Measurements from ENCODE around the gene TPRG1L. TPM values are rescaled to one million over a fixed set of nuclear protein-coding genes. Genes with fewer than 3 reads are reported as not detected.

TPRG1L gene
- total and polyA plus RNA-seq, 5 donors, result 35.8 to 51.4 (median 46.6) TPM

DNA sequence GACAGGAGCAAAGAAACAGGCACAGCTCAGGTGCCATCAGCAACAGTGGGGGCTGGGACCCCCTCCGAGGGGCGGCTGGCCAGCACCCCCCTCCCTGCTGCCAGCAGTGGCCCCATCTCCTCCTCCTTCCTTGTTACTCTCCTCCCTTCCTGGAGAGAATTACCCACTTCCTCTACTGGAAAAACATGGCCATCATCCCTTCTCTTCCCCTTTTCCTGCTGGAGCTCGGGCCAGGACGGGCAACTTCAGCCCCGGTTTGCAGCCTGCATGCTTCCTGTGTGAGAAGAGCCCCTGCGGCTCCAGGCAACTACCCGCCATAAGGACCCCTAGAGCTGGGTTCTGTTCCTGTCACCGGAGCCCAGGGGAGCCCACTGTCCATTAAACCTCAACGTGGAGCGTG lies 31.1 kb upstream of the TPRG1L start:
- Histone ChIP-seq H3K9me3 (ENCODE audit: control insufficient read depth, low read length) (no peaks in the 10 kb centered on the region), H3K27ac (ENCODE audit: low read length) (no peak overlapping the region), H3K4me1 (ENCODE audit: control insufficient read depth, insufficient read depth, low read length) (peaks cover 3% of the 10 kb centered on the region), H3K27me3 (ENCODE audit: control insufficient read depth, insufficient read depth) (no peaks in the 10 kb centered on the region), H3K4me3 (ENCODE audit: low read length) (no peak overlapping the region)
- WGBS, result 63% methylated on average over 10 of the region's 10 CpGs
- no peak for DNase-seq
- intact Hi-C loops (cut with DNase I), result no loop called here
- no peak for ATAC-seq

DNA sequence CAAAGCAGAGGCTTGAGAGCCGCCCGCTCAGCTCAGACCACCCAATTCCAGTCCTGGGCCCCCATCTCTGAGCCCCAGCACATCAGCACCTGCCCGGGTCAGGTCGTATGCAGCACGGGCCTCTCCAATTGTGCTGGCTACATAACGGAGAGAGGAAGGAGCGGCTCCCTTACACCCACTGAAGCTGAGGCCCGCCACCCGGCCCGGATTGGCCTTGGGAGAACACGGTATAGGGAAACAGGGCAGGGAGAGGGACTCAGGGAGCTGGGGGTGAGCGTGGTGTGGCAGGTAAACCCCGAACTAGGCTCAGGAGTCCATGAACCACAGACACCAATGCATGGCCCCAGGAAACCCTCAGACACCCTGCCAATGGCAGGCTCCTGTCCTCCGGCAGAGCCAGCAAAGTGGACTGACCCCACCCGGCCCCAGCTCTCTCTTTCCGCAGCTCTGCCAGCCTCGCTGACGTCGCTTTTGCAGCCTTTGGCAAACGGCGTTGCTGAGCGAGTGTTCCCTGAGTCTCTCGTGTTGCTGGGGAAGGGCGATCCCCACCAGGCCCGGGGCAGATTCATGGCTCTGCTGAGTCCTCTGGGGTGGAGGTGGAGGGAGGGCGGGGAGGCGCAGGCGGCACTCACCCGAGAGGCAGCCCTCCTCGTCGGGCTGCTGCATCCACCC lies 30.0 kb upstream of the TPRG1L start:
- DNase-seq (peak; percentile 54 to 86 (median 81)), ATAC-seq (peak in 1 of 2 donors; percentile 10)
- no peak overlapping the region for H3K27ac ChIP-seq (ENCODE audit: low read length)
- H3K27me3 ChIP-seq (ENCODE audit: control insufficient read depth, insufficient read depth), result no peaks in the 10 kb centered on the region
- no peaks in the 10 kb centered on the region for H3K9me3 ChIP-seq (ENCODE audit: control insufficient read depth, low read length)
- no peak overlapping the region for H3K4me3 ChIP-seq (ENCODE audit: low read length)
- intact Hi-C loops (cut with DNase I), result no loop called here
- H3K4me1 ChIP-seq (ENCODE audit: control insufficient read depth, insufficient read depth, low read length), result peaks cover 3% of the 10 kb centered on the region
- WGBS, result 68% methylated on average over 31 of the region's 31 CpGs

DNA sequence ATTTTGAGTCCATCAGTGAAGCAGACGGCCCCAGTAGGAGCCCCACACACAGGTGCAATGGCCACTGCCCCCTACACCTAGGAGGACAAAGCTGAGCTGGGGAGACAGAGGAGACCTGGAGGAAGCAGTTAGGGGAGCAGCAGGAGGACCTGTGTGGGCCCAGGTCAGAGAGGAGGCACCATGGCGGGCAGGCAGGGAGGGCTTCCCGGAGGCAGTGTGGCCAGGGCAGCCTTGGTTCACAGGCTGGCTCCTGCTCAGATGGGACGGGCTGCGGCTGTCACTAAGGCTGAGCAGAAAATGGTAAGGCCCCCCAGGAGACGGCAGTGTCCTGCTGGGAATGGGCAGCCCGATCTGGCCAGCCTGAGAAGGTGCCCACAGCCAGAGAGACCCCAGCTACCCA lies 28.9 kb upstream of the TPRG1L start:
- WGBS, result 95% methylated on average over 7 of the region's 7 CpGs

DNA sequence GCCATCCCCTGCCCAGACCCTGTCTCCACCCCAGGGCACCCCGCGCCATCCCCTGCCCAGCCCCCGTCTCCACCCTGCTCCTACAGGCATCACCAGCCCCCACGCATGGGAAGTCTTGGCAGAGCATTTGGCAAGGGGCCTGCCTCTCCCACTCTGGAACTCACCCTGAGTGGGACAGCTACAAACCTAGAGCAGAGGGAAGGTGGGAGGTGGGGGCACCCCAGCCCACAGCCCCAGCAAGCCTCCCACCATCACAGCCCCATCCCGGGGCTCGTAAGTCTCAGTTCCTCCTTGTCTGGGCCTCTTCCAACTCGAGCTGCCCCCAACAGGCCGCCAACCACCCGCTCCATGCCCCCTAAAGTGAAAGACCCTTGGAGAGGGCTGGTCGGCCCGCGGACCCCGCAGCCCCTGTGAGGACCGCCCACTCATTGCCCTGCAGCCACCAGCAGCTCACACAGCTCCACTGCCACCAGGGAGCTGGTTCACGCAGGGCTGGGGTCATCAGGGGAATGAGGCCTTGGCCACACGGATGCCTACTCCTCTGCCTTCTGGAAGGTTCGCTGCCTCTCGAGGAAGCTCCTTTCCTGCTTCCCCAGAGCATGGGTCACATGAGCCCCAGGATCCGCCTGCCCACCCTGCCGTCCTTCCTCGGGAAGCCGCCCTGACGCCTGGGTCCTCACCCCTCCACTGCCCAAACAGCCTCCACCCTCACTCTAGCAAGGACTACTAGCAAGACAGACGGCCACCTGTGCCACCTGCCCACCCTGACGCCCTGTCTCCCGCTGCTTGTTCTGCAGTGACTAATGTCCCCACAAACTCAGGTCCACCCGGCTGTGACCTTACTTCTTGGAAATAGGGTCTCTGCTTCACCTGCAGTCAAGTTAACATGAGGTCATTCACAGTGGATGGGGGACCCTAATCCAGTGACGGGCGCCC lies 27.9 kb upstream of the TPRG1L start:
- ATAC-seq (no peak), DNase-seq (no peak)
- no peaks in the 10 kb centered on the region for H3K9me3 ChIP-seq (ENCODE audit: control insufficient read depth, low read length)
- H3K27ac ChIP-seq (ENCODE audit: low read length), result no peak overlapping the region
- no peaks in the 10 kb centered on the region for H3K27me3 ChIP-seq (ENCODE audit: control insufficient read depth, insufficient read depth)
- peaks cover 3% of the 10 kb centered on the region for H3K4me1 ChIP-seq (ENCODE audit: control insufficient read depth, insufficient read depth, low read length)
- intact Hi-C loops (cut with DNase I), result no loop called here
- no peak overlapping the region for H3K4me3 ChIP-seq (ENCODE audit: low read length)
- 75% methylated on average over 29 of the region's 29 CpGs for WGBS

More for the DNA sequence above, 28.9 kb upstream of the TPRG1L start:
- DNase-seq (no peak), ATAC-seq (no peak)
- H3K4me3 ChIP-seq (ENCODE audit: low read length), result no peak overlapping the region
- no peaks in the 10 kb centered on the region for H3K27me3 ChIP-seq (ENCODE audit: control insufficient read depth, insufficient read depth)
- H3K4me1 ChIP-seq (ENCODE audit: control insufficient read depth, insufficient read depth, low read length), result peaks cover 3% of the 10 kb centered on the region
- no peaks in the 10 kb centered on the region for H3K9me3 ChIP-seq (ENCODE audit: control insufficient read depth, low read length)
- H3K27ac ChIP-seq (ENCODE audit: low read length), result no peak overlapping the region
- intact Hi-C loops (cut with DNase I), result no loop called here

DNA sequence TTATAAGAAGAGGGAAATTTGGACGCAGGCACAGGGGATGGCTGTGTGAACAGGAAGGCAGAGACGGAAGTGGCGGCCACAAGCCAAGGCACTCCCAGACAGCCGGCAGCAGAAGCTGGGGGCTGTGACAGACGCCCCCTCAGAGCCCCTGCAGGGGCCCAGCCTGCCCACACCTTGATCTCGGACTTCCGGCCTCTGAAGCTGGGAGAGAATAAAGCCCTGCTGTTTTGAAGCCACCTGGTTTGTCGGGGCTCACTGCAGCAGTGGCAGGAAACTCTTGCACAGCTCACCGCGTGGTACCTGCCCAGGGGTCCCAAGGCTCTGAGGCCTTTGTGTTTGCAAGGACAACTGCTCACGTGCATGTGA lies 27.2 kb upstream of the TPRG1L start:
- 42% methylated on average over 11 of the region's 11 CpGs for WGBS
- H3K27ac ChIP-seq (ENCODE audit: low read length), result no peak overlapping the region
- ATAC-seq (peak in 1 of 2 donors; percentile 4), DNase-seq (no peak)
- peaks cover 3% of the 10 kb centered on the region for H3K4me1 ChIP-seq (ENCODE audit: control insufficient read depth, insufficient read depth, low read length)
- intact Hi-C loops (cut with DNase I), result no loop called here
- no peaks in the 10 kb centered on the region for H3K27me3 ChIP-seq (ENCODE audit: control insufficient read depth, insufficient read depth)
- no peaks in the 10 kb centered on the region for H3K9me3 ChIP-seq (ENCODE audit: control insufficient read depth, low read length)
- no peak overlapping the region for H3K4me3 ChIP-seq (ENCODE audit: low read length)

DNA sequence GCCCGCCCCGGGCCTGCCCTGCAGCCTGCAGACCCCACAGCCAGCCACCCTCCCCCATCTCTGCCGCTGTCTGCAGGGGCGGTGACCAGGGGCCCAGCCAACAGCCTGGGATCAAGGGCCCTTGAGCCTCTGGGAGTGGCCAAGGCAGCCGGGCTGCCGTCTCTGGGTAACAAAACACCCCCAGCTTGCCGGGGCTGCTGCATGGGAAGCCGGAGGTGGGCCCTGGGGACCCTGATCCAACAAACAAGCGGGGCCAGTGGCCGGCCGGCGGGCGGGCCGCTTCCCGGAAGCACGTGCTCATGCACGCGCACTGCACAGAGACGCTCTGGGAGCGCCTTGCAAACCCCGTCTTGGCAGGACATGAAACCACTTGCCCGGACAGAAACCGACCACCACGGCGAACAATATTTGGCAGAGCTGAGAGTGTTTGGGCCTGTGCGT lies 26.7 kb upstream of the TPRG1L start:
- Histone ChIP-seq H3K9me3 (ENCODE audit: control insufficient read depth, low read length) (no peaks in the 10 kb centered on the region), H3K27me3 (ENCODE audit: control insufficient read depth, insufficient read depth) (no peaks in the 10 kb centered on the region), H3K4me1 (ENCODE audit: control insufficient read depth, insufficient read depth, low read length) (peaks cover 3% of the 10 kb centered on the region), H3K4me3 (ENCODE audit: low read length) (no peak overlapping the region), H3K27ac (ENCODE audit: low read length) (no peak overlapping the region)
- DNase-seq (peak; percentile 71 to 90 (median 86)), ATAC-seq (peak; percentile 53 to 62)
- intact Hi-C loops (cut with DNase I), result no loop called here
- 26% methylated on average over 26 of the region's 26 CpGs for WGBS

DNA sequence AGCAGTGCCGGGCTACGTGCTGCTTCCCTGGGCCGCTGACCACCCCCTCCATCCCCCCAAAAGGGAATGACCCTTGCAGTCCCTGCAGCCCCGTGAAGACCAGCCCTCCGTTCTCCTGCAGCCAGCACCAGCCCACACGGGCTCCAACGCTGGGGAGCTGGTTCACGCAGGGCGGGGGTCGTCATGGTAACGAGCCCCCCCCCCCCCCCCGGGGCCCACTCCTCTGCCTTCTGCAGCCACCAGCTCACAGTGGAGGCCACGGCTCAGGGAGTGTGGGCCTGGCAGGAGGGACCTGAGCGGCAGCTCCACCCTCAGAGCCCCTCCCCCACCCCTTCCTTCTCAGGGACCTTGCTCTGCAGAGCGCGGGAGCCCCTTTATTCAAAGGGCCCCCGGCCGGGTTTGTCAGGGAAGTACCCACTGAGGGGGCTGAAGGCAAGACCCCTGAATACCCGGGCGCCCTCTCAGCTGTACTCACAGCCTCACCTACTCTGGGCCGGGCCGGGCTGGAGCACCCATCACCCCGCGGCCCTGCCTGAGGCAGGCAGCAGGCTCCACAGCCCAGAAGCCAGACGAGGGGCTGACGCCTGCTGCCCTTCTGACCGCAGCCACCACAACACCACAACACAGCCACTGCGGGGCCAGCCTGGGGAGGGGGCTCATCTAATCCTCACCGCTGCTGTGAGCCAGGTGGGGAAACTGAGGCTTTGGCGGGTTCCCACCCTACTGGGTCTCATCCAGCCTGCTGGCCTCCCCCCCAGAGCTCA lies 26.1 kb upstream of the TPRG1L start:
- H3K27ac ChIP-seq (ENCODE audit: low read length), result no peak overlapping the region
- intact Hi-C loops (cut with DNase I), result no loop called here
- ATAC-seq (no peak), DNase-seq (no peak)
- no peak overlapping the region for H3K4me3 ChIP-seq (ENCODE audit: low read length)
- no peaks in the 10 kb centered on the region for H3K27me3 ChIP-seq (ENCODE audit: control insufficient read depth, insufficient read depth)
- peaks cover 3% of the 10 kb centered on the region for H3K4me1 ChIP-seq (ENCODE audit: control insufficient read depth, insufficient read depth, low read length)
- no peaks in the 10 kb centered on the region for H3K9me3 ChIP-seq (ENCODE audit: control insufficient read depth, low read length)
- WGBS, result 49% methylated on average over 30 of the region's 30 CpGs

DNA sequence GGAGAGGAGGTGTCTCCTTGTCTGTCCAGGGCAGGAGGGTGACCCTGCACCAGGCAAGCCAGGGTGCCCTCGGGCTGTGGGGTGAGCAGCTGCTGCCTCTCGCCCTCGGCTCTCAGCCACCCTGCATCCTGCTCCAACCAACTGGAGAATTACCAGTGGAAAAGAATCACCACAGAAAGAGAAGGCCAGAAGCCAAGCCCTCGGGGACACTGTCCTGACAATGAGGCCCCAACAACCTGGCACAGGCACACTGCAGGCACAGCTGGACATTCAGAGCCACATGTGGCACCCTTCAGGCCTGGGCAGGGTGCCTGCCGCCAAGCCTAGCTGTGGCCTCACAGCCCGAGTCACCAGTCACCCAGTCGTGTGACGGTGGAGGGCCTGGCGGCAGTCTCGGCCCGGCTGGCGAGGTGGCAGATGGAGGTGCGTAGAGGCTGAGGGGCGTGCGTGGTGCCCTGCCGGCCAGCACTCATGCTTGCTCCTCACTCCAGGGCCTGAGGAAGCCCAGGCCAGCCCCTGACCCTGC lies 25.5 kb upstream of the TPRG1L start:
- intact Hi-C loops (cut with DNase I), result no loop called here
- WGBS, result 86% methylated on average over 16 of the region's 16 CpGs
- Histone ChIP-seq H3K4me1 (ENCODE audit: control insufficient read depth, insufficient read depth, low read length) (peaks cover 3% of the 10 kb centered on the region), H3K27ac (ENCODE audit: low read length) (no peak overlapping the region), H3K27me3 (ENCODE audit: control insufficient read depth, insufficient read depth) (no peaks in the 10 kb centered on the region), H3K4me3 (ENCODE audit: low read length) (no peak overlapping the region), H3K9me3 (ENCODE audit: control insufficient read depth, low read length) (no peaks in the 10 kb centered on the region)
- no peak for DNase-seq
- no peak for ATAC-seq

DNA sequence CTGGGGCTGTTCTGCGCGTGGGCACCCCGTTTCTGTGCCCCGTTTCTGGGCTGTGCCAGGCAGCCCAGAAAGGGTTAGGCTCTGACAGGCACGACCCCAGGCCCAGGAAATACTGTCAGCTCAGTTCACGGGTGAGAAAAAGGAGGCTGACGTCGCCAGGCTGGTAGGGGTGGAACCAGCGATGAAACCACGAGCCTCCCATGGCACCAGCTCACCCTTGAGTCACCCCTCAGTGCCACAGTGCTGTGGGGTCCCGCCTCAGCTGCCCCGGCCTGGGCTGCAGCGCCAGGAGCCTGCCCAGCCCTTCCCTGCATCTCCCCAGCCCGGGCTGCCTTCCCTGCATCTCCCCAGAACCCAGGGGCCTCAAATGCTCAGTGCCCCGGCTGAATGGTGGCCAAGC lies 25.0 kb upstream of the TPRG1L start:
- H3K27me3 ChIP-seq (ENCODE audit: control insufficient read depth, insufficient read depth), result no peaks in the 10 kb centered on the region
- H3K27ac ChIP-seq (ENCODE audit: low read length), result no peak overlapping the region
- 86% methylated on average over 15 of the region's 15 CpGs for WGBS
- no peak overlapping the region for H3K4me3 ChIP-seq (ENCODE audit: low read length)
- no peaks in the 10 kb centered on the region for H3K9me3 ChIP-seq (ENCODE audit: control insufficient read depth, low read length)
- DNase-seq (no peak), ATAC-seq (no peak)
- intact Hi-C loops (cut with DNase I), result no loop called here
- peaks cover 3% of the 10 kb centered on the region for H3K4me1 ChIP-seq (ENCODE audit: control insufficient read depth, insufficient read depth, low read length)

DNA sequence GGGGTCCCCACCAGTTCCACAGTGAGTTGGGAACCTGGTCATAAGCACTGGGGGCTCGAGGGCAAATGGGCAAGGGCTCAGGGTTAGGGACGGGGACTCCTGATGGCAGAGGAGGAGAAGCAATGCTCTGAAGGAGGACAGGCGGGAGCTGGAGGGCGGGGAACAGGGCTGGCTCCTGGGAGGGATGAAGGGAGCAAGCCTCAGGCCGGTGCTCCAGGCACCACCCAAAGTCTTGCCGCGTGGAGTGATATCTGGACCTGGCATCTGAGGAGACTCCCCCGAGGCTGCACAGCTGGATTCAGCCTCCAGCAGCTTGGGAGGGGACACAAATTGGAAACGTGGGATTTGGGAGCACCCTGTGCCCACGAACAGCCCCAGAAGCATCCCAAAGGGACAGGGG lies 24.5 kb upstream of the TPRG1L start:
- ATAC-seq, result no peak
- intact Hi-C loops (cut with DNase I), result no loop called here
- 77% methylated on average over 10 of the region's 10 CpGs for WGBS
- Histone ChIP-seq H3K4me3 (ENCODE audit: low read length) (no peak overlapping the region), H3K27me3 (ENCODE audit: control insufficient read depth, insufficient read depth) (no peaks in the 10 kb centered on the region), H3K27ac (ENCODE audit: low read length) (no peak overlapping the region), H3K4me1 (ENCODE audit: control insufficient read depth, insufficient read depth, low read length) (peaks cover 3% of the 10 kb centered on the region), H3K9me3 (ENCODE audit: control insufficient read depth, low read length) (no peaks in the 10 kb centered on the region)
- DNase-seq, result no peak
